ENCODE measurements around the gene LYPD5. TPM values are rescaled to one million over a fixed set of nuclear protein-coding genes. Genes with fewer than 3 reads are reported as not detected.

Gene LYPD5
- total and polyA plus RNA-seq, 2 of the 13 experiments (the other 11 are each of a cell fraction or from before 2014, with no cell fraction given): not detected

DNA sequence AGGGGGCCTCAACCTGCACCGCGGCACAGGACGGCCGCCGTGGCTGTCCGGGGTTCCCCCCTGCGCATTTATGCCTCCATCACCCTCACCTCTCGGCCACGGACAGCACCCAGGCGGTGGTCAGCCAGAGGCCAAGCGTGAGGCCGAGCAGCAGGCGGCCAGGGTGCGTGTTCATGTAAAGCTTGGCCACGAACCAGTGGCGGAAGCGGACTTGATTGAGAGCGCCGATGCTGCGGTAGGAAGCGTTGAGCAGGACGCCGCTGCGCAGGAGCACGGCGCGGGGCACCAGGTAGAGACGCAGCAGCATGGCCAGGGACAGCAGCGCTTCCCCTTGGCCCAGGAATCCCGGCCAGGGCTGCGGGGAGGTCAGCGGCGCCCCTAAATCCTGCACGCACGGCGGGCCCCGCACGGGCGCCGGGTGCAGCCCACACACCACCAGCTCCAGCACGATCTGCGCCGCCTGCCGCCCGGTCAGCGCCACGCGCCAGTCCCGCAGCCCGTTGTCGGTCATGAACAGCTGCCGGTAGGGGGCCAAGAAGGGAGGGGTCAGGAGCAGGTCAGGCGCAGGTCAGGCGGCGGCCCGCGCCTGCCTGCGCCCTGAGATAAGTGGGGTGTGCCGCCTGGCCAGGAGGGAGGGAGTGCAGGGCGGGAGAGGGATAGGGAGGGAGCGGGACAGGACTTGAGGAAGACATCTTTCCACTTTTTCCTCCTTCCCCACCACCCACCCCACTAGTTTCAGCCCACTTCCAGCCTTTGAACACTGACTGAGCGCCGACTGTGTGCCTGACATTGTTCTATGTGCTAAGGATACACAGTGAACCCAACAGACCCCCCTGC lies 27.9 kb downstream of the LYPD5 start (continued):
- TF ChIP-seq, protein P1, sequence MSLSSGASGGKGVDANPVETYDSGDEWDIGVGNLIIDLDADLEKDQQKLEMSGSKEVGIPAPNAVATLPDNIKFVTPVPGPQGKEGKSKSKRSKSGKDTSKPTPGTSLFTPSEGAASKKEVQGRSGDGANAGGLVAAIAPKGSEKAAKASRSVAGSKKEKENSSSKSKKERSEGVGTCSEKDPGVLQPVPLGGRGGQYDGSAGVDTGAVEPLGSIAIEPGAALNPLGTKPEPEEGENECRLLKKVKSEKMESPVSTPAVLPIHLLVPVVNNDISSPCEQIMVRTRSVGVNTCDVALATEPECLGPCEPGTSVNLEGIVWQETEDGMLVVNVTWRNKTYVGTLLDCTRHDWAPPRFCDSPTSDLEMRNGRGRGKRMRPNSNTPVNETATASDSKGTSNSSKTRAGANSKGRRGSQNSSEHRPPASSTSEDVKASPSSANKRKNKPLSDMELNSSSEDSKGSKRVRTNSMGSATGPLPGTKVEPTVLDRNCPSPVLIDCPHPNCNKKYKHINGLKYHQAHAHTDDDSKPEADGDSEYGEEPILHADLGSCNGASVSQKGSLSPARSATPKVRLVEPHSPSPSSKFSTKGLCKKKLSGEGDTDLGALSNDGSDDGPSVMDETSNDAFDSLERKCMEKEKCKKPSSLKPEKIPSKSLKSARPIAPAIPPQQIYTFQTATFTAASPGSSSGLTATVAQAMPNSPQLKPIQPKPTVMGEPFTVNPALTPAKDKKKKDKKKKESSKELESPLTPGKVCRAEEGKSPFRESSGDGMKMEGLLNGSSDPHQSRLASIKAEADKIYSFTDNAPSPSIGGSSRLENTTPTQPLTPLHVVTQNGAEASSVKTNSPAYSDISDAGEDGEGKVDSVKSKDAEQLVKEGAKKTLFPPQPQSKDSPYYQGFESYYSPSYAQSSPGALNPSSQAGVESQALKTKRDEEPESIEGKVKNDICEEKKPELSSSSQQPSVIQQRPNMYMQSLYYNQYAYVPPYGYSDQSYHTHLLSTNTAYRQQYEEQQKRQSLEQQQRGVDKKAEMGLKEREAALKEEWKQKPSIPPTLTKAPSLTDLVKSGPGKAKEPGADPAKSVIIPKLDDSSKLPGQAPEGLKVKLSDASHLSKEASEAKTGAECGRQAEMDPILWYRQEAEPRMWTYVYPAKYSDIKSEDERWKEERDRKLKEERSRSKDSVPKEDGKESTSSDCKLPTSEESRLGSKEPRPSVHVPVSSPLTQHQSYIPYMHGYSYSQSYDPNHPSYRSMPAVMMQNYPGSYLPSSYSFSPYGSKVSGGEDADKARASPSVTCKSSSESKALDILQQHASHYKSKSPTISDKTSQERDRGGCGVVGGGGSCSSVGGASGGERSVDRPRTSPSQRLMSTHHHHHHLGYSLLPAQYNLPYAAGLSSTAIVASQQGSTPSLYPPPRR (CRISPR knock-in tag; IDR thresholded peaks at IDR 0.05; ENCODE audit: borderline replicate concordance): peak; percentile 47; the same call in 1 of the 2 replicates
- TF ChIP-seq, protein P2, sequence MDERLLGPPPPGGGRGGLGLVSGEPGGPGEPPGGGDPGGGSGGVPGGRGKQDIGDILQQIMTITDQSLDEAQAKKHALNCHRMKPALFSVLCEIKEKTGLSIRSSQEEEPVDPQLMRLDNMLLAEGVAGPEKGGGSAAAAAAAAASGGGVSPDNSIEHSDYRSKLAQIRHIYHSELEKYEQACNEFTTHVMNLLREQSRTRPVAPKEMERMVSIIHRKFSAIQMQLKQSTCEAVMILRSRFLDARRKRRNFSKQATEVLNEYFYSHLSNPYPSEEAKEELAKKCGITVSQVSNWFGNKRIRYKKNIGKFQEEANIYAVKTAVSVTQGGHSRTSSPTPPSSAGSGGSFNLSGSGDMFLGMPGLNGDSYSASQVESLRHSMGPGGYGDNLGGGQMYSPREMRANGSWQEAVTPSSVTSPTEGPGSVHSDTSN (CRISPR knock-in tag; IDR thresholded peaks at IDR 0.05): no peak
- peak; percentile 30 for TF ChIP-seq SKI (IDR thresholded peaks at IDR 0.05; ENCODE audit: partially characterized antibody)
- 0 out of 2 replicates have a peak, but pooled peaks have one; percentile 74 for TF ChIP-seq ZNF761 (CRISPR knock-in tag; conservative IDR thresholded peaks at IDR 0.05)
- TF ChIP-seq, protein P3, sequence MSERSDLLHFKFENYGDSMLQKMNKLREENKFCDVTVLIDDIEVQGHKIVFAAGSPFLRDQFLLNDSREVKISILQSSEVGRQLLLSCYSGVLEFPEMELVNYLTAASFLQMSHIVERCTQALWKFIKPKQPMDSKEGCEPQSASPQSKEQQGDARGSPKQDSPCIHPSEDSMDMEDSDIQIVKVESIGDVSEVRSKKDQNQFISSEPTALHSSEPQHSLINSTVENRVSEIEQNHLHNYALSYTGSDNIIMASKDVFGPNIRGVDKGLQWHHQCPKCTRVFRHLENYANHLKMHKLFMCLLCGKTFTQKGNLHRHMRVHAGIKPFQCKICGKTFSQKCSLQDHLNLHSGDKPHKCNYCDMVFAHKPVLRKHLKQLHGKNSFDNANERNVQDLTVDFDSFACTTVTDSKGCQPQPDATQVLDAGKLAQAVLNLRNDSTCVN (CRISPR knock-in tag; IDR thresholded peaks at IDR 0.05; ENCODE audit: borderline replicate concordance): no peak; the same call in 1 of the 2 replicates
- TF ChIP-seq ZNF12 (CRISPR knock-in tag; IDR thresholded peaks at IDR 0.05): 0 out of 2 replicates have a peak, but pooled peaks have one; percentile 23
- TF ChIP-seq XRCC5 (optimal IDR thresholded peaks at IDR 0.05; ENCODE audit: low read length): peak; percentile 87
- TF ChIP-seq ASH2L (IDR thresholded peaks at IDR 0.05; ENCODE audit: insufficient read length, low read depth, low read length): no peak
- TF ChIP-seq, protein P4, sequence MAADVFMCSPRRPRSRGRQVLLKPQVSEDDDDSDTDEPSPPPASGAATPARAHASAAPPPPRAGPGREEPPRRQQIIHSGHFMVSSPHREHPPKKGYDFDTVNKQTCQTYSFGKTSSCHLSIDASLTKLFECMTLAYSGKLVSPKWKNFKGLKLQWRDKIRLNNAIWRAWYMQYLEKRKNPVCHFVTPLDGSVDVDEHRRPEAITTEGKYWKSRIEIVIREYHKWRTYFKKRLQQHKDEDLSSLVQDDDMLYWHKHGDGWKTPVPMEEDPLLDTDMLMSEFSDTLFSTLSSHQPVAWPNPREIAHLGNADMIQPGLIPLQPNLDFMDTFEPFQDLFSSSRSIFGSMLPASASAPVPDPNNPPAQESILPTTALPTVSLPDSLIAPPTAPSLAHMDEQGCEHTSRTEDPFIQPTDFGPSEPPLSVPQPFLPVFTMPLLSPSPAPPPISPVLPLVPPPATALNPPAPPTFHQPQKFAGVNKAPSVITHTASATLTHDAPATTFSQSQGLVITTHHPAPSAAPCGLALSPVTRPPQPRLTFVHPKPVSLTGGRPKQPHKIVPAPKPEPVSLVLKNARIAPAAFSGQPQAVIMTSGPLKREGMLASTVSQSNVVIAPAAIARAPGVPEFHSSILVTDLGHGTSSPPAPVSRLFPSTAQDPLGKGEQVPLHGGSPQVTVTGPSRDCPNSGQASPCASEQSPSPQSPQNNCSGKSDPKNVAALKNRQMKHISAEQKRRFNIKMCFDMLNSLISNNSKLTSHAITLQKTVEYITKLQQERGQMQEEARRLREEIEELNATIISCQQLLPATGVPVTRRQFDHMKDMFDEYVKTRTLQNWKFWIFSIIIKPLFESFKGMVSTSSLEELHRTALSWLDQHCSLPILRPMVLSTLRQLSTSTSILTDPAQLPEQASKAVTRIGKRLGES (CRISPR knock-in tag; IDR thresholded peaks at IDR 0.05; ENCODE audit: borderline replicate concordance): no peak
- TF ChIP-seq TGIF2 (CRISPR knock-in tag; IDR thresholded peaks at IDR 0.05): no peak
- TF ChIP-seq NCOA1 (CRISPR knock-in tag; IDR thresholded peaks at IDR 0.05): no peak
- TF ChIP-seq, protein P5, sequence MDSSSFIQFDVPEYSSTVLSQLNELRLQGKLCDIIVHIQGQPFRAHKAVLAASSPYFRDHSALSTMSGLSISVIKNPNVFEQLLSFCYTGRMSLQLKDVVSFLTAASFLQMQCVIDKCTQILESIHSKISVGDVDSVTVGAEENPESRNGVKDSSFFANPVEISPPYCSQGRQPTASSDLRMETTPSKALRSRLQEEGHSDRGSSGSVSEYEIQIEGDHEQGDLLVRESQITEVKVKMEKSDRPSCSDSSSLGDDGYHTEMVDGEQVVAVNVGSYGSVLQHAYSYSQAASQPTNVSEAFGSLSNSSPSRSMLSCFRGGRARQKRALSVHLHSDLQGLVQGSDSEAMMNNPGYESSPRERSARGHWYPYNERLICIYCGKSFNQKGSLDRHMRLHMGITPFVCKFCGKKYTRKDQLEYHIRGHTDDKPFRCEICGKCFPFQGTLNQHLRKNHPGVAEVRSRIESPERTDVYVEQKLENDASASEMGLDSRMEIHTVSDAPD (CRISPR knock-in tag; IDR thresholded peaks at IDR 0.05): peak; percentile 39; the same call in 1 of the 2 replicates
- 0 out of 2 replicates have a peak, but pooled peaks have one; percentile 13 for TF ChIP-seq CEBPG (CRISPR knock-in tag; IDR thresholded peaks at IDR 0.05)

Data from HepG2 (cell line).